ENCODE data around the gene PIGO. TPM values are rescaled to one million over a fixed set of nuclear protein-coding genes. Genes with fewer than 3 reads are reported as not detected.

Gene PIGO
- total and polyA plus RNA-seq, 10 of the 15 experiments (the other 5 are each of a cell fraction or from before 2014, with no cell fraction given), result 8.2 to 23.3 (median 18.4) TPM

DNA sequence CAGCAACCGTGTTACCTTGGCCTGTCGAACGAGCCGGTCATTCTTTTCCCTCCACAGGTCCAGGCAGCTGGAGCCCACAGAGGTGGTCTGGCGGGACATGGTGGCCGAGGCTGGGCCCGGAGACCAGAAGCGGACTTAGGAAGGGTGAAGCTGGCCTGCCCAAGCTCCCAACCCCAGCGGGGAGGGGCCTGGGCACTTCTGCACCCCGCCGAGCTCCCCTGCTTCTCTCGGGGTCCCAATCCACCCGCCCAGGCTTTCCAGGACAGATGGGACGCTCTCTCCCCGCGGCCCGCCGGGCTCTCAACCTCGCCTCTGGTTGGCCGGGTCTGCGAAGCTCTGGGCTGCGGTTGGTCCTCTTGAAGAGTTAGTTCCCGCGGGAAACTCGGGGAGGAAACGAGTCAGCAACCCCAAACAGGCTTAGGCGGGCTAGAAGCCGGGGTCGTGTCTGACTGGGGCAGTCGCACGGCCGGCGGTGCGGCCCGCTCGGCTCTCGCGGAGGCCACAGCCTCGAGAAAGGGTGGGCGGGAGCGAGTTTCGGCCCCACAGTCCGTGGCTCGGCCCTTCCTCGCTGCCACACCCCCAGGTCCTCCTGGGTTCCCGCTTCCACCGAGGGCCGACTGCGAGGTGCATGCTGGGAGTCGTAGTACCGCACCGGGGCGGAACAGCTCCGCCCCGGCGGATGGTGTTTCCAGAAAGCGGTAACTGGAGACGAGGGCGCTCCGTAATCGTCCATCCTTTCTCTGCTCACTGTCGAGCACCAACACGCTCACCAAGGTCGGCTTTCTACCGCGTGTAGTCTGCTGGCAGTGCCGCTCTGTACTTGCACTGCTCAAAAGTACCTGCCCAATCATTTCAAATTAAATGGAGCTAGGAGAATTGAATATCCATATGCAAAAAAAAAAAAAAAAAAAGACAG is 16.7 kb downstream of the PIGO start, which contains the start of gene FANCG (continued):
- TF ChIP-seq, protein P1, sequence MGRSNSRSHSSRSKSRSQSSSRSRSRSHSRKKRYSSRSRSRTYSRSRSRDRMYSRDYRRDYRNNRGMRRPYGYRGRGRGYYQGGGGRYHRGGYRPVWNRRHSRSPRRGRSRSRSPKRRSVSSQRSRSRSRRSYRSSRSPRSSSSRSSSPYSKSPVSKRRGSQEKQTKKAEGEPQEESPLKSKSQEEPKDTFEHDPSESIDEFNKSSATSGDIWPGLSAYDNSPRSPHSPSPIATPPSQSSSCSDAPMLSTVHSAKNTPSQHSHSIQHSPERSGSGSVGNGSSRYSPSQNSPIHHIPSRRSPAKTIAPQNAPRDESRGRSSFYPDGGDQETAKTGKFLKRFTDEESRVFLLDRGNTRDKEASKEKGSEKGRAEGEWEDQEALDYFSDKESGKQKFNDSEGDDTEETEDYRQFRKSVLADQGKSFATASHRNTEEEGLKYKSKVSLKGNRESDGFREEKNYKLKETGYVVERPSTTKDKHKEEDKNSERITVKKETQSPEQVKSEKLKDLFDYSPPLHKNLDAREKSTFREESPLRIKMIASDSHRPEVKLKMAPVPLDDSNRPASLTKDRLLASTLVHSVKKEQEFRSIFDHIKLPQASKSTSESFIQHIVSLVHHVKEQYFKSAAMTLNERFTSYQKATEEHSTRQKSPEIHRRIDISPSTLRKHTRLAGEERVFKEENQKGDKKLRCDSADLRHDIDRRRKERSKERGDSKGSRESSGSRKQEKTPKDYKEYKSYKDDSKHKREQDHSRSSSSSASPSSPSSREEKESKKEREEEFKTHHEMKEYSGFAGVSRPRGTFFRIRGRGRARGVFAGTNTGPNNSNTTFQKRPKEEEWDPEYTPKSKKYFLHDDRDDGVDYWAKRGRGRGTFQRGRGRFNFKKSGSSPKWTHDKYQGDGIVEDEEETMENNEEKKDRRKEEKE (IDR thresholded peaks at IDR 0.05), result no peak
- peak; percentile 76; the same call in 1 of the 2 replicates for TF ChIP-seq SMAD5 (IDR thresholded peaks at IDR 0.05; ENCODE audit: low read depth)
- peak; percentile 84 for TF ChIP-seq E2F8 (IDR thresholded peaks at IDR 0.05; ENCODE audit: low read depth, partially characterized antibody)
- TF ChIP-seq ZNF622 (IDR thresholded peaks at IDR 0.05), result no peak
- peak; percentile 28; the same call in 1 of the 2 replicates for TF ChIP-seq ZNF384 (IDR thresholded peaks at IDR 0.05; ENCODE audit: borderline replicate concordance, low read depth, low read length)
- no peak for TF ChIP-seq HSF1 (IDR thresholded peaks at IDR 0.05; ENCODE audit: low read depth, low read length)
- peak; percentile 41 for TF ChIP-seq SP1 (IDR thresholded peaks at IDR 0.05; ENCODE audit: low read depth, low read length)
- TF ChIP-seq TAF1 (IDR thresholded peaks at IDR 0.05; ENCODE audit: borderline replicate concordance, low read depth, low read length), result peak; percentile 55
- no peak for TF ChIP-seq WRNIP1 (IDR thresholded peaks at IDR 0.05; ENCODE audit: borderline replicate concordance, low read depth, low read length)
- peak; percentile 93; the same call in 1 of the 2 replicates for TF ChIP-seq RB1 (IDR thresholded peaks at IDR 0.05; ENCODE audit: borderline replicate concordance)
- no peak for TF ChIP-seq TCF7 (IDR thresholded peaks at IDR 0.05; ENCODE audit: borderline replicate concordance)
- no peak for TF ChIP-seq STAT3 (IDR thresholded peaks at IDR 0.05; ENCODE audit: low read depth, low read length)
- TF ChIP-seq POLR2AphosphoS5 (IDR thresholded peaks at IDR 0.05; ENCODE audit: low read length), result peak; percentile 79
- TF ChIP-seq STAT1 (conservative IDR thresholded peaks at IDR 0.05), result peak; percentile 14; the same call in 1 of the 2 replicates
- no peak for TF ChIP-seq CBFB (IDR thresholded peaks at IDR 0.05; ENCODE audit: low read depth)
- 0 out of 2 replicates have a peak, but pooled peaks have one; percentile 32 for TF ChIP-seq IRF4 (IDR thresholded peaks at IDR 0.05; ENCODE audit: low read depth, low read length)
- TF ChIP-seq, protein P2, sequence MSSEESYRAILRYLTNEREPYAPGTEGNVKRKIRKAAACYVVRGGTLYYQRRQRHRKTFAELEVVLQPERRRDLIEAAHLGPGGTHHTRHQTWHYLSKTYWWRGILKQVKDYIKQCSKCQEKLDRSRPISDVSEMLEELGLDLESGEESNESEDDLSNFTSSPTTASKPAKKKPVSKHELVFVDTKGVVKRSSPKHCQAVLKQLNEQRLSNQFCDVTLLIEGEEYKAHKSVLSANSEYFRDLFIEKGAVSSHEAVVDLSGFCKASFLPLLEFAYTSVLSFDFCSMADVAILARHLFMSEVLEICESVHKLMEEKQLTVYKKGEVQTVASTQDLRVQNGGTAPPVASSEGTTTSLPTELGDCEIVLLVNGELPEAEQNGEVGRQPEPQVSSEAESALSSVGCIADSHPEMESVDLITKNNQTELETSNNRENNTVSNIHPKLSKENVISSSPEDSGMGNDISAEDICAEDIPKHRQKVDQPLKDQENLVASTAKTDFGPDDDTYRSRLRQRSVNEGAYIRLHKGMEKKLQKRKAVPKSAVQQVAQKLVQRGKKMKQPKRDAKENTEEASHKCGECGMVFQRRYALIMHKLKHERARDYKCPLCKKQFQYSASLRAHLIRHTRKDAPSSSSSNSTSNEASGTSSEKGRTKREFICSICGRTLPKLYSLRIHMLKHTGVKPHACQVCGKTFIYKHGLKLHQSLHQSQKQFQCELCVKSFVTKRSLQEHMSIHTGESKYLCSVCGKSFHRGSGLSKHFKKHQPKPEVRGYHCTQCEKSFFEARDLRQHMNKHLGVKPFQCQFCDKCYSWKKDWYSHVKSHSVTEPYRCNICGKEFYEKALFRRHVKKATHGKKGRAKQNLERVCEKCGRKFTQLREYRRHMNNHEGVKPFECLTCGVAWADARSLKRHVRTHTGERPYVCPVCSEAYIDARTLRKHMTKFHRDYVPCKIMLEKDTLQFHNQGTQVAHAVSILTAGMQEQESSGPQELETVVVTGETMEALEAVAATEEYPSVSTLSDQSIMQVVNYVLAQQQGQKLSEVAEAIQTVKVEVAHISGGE (CRISPR knock-in tag; IDR thresholded peaks at IDR 0.05), result peak; percentile 46; the same call in 1 of the 2 replicates
- TF ChIP-seq JUND (IDR thresholded peaks at IDR 0.05; ENCODE audit: low read depth, low read length), result no peak
- peak; percentile 84 for TF ChIP-seq IKZF1 (conservative IDR thresholded peaks at IDR 0.05)
- peak; percentile 86 for TF ChIP-seq HCFC1 (IDR thresholded peaks at IDR 0.05; ENCODE audit: low read length)
